ENCODE measurements around the gene ATM.
"Not testable (repeated sequence)": the region's sequence is repeated elsewhere in the genome, so short reads cannot be mapped to it uniquely, and the experiment has no call there.

Gene ATM

DNA sequence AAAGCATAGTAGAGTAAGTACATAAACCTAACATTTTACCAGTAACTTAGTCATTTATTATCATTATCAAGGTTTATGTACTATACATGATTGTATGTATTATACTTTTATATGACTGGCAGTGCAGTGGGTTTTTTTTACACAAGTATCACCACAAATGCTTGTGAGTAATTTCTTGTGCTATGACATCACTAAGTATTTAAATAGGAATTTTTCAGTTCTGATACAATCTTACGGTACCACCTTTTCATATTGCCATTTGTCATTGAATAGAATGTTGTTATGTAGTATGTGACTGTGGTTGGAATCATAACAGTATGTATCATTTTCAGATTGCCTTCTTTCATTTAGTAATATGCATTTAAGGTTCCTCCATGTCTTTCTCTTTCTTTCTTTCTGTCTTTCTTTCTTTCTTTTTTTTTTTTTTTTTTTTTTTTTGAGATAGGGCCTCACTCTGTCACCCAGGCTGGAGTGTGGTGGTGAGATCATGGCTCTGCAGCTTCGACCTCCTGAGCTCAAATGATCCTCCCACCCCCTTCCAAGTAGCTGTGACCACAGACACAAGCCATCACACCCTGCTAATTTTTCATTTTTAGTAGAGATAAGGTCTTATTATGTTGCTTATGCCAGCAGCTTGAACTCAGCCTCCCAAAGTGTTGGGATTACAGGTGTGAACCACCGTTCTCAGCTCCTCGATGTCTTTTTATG, 18.6 kb downstream of the ATM start:
- Histone ChIP-seq H3K4me1 (ENCODE audit: control insufficient read depth in 1 of 2, insufficient read depth in 2 of 2, low read length in 2 of 2) (no peaks in the 10 kb centered on the region), H3K4me3 (ENCODE audit: low read depth in 1 of 2, low read length in 2 of 2) (no peak overlapping the region), H3K36me3 (ENCODE audit: control insufficient read depth in 1 of 2, insufficient read depth in 2 of 2, low read length in 2 of 2) (peaks cover 14 to 32% of the 10 kb centered on the region in 2 donors), H3K27me3 (ENCODE audit: low read depth, low read length) (no peaks in the 10 kb centered on the region), H3K9me3 (ENCODE audit: control insufficient read depth in 1 of 2, low read length in 2 of 2) (no peaks in the 10 kb centered on the region), H3K27ac (ENCODE audit: low read length) (no peak overlapping the region)

DNA sequence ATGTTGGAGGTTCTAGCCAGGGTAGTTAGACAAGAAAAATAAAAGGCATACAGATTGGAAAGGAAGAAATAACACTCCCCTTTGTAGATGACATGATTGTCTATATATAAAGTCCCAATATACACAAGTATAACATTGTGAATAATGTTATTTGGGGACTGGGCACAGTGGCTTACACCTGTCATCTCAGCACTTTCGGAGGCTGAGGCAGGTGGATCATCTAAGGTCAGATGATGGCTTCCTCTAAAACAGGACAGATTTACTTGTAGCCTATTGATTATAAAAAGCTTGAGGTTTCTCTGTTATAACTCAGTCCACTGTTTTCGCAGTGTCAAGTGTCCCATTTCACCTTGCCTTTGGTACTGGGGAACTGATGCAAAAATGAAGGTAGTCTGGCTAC, 19.6 kb downstream of the ATM start:
- Histone ChIP-seq H3K4me3 (ENCODE audit: low read depth in 1 of 2, low read length in 2 of 2) (no peak overlapping the region), H3K9me3 (ENCODE audit: control insufficient read depth in 1 of 2, low read length in 2 of 2) (no peaks in the 10 kb centered on the region), H3K36me3 (ENCODE audit: control insufficient read depth in 1 of 2, insufficient read depth in 2 of 2, low read length in 2 of 2) (peaks cover 14 to 31% of the 10 kb centered on the region in 2 donors), H3K27me3 (ENCODE audit: low read depth, low read length) (no peaks in the 10 kb centered on the region), H3K4me1 (ENCODE audit: control insufficient read depth in 1 of 2, insufficient read depth in 2 of 2, low read length in 2 of 2) (no peaks in the 10 kb centered on the region), H3K27ac (ENCODE audit: low read length) (no peak overlapping the region)

DNA sequence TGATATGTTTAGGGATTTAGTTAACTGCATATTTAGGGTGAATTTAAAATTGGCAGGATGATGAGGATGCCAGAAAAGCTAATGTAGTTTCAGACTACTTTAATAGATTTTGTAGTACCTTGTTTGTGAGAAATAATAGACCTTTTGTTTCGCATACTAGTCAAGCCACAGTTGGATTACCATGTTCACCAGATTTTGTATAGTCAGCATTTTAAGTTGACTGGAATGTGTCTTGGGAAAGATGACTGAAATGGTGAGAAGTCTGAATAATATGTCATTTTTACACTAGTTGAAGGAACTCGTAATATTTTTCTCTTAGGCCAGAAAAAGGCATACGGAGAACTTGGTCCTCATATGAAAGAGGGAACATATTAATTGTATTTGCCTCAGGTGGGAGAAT, 23.4 kb downstream of the ATM start:
- H3K27ac ChIP-seq (ENCODE audit: low read length), result no peak overlapping the region
- no peaks in the 10 kb centered on the region for H3K9me3 ChIP-seq (ENCODE audit: control insufficient read depth in 1 of 2, low read length in 2 of 2)
- no peak overlapping the region for H3K4me3 ChIP-seq (ENCODE audit: low read depth in 1 of 2, low read length in 2 of 2)
- no peaks in the 10 kb centered on the region for H3K27me3 ChIP-seq (ENCODE audit: low read depth, low read length)
- H3K36me3 ChIP-seq (ENCODE audit: control insufficient read depth in 1 of 2, insufficient read depth in 2 of 2, low read length in 2 of 2), result peaks cover 15 to 47% of the 10 kb centered on the region in 2 donors
- no peaks in the 10 kb centered on the region for H3K4me1 ChIP-seq (ENCODE audit: control insufficient read depth in 1 of 2, insufficient read depth in 2 of 2, low read length in 2 of 2)

DNA sequence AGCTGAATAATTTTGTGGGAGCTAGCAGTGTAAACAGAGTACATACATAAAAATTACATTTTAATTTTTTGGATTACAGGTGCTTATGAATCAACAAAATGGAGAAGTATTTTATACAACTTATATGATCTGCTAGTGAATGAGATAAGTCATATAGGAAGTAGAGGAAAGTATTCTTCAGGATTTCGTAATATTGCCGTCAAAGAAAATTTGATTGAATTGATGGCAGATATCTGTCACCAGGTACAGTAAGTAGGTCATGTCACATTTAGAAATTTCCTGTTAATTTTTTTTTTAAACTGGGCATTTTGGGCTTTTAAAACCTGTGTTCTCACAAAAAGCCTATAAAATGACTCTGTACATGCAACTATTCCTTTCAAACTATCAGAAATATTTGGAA, 24.0 kb downstream of the ATM start:
- Histone ChIP-seq H3K4me1 (ENCODE audit: control insufficient read depth in 1 of 2, insufficient read depth in 2 of 2, low read length in 2 of 2) (no peaks in the 10 kb centered on the region), H3K4me3 (ENCODE audit: low read depth in 1 of 2, low read length in 2 of 2) (no peak overlapping the region), H3K27me3 (ENCODE audit: low read depth, low read length) (no peaks in the 10 kb centered on the region), H3K27ac (ENCODE audit: low read length) (no peak overlapping the region), H3K36me3 (ENCODE audit: control insufficient read depth in 1 of 2, insufficient read depth in 2 of 2, low read length in 2 of 2) (peaks cover 15 to 50% of the 10 kb centered on the region in 2 donors), H3K9me3 (ENCODE audit: control insufficient read depth in 1 of 2, low read length in 2 of 2) (no peaks in the 10 kb centered on the region)

DNA sequence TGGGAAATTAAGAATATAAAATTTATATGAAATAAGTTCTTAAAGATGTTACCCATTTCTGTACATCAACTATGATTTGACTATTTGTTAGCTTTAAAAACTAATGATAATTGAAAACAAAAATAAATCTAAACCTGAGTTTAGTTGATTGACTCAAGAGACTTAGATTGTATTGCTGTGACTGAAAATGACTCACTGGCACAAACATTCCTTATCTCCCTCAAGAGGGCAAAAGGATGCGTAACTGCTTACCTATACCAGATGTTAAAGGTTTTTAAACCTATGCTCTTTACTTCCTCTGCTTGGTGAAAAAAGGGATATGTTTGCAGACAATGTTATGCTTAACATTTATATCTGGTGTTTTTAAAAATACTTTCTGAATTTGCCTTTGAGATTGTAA, 30.3 kb downstream of the ATM start:
- Histone ChIP-seq H3K9me3 (ENCODE audit: control insufficient read depth in 1 of 2, low read length in 2 of 2) (no peaks in the 10 kb centered on the region), H3K36me3 (ENCODE audit: control insufficient read depth in 1 of 2, insufficient read depth in 2 of 2, low read length in 2 of 2) (peaks cover 25 to 60% of the 10 kb centered on the region in 2 donors), H3K4me3 (ENCODE audit: low read depth in 1 of 2, low read length in 2 of 2) (no peak overlapping the region), H3K27me3 (ENCODE audit: low read depth, low read length) (no peaks in the 10 kb centered on the region), H3K27ac (ENCODE audit: low read length) (no peak overlapping the region), H3K4me1 (ENCODE audit: control insufficient read depth in 1 of 2, insufficient read depth in 2 of 2, low read length in 2 of 2) (no peaks in the 10 kb centered on the region)

DNA sequence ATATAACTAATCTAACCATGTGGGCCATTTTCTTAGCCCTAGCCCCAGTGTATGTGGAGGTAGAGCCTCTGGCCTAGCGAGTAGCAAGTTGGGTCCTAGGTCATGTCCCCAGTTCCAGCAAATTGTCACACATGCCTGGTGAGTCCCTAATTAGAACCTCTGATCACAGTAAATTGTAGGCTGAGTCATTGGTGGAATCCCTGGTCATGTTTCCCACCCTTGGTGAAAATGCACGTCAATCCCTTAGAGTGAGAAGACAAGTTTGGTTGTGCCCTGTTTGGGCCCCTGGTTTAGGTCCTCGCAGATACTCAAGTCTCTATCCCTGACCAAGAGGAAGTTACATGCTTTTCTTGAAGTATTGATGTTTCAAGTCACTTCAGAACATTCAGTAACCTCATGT, 46.7 kb downstream of the ATM start:
- H3K4me1 ChIP-seq (ENCODE audit: control insufficient read depth in 1 of 2, insufficient read depth in 2 of 2, low read length in 2 of 2), result no peaks in the 10 kb centered on the region
- no peak overlapping the region for H3K27ac ChIP-seq (ENCODE audit: low read length)
- no peak overlapping the region for H3K4me3 ChIP-seq (ENCODE audit: low read depth in 1 of 2, low read length in 2 of 2)
- H3K27me3 ChIP-seq (ENCODE audit: low read depth, low read length), result no peaks in the 10 kb centered on the region
- H3K36me3 ChIP-seq (ENCODE audit: control insufficient read depth in 1 of 2, insufficient read depth in 2 of 2, low read length in 2 of 2), result peaks cover 18 to 52% of the 10 kb centered on the region in 2 donors
- no peaks in the 10 kb centered on the region for H3K9me3 ChIP-seq (ENCODE audit: control insufficient read depth in 1 of 2, low read length in 2 of 2)

DNA sequence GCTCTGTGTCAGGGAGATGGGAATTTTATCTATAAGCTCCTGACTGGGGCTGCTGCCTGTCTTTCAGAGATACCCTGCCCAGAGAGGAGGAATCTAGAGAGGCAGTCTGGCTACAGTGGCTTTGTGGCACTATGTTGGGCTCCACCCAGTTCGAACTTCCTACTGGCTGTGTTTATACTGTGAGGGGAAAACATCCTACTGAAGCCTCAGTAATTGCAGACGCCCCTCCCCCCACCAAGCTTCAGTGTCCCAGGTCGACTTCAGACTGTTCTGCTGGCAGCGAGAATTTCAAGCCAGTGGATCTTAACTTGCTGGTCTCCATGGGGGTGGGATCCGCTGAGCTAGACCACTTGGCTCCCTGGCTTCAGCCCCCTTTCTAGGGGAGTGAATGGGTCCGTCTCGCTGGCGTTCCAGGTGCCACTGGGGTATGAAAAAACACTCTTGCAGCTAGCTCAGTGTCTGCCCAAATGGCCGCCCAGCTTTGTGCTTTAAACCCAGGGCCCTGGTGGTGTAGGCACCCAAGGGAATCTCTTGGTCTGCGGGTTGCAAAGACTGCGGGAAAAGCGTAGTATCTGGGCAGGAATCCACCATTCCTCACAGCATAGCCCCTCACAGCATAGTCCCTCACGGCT, 54.2 kb downstream of the ATM start:
- H3K27me3 ChIP-seq (ENCODE audit: low read depth, low read length); H3K27ac ChIP-seq (ENCODE audit: low read length); H3K4me3 ChIP-seq (ENCODE audit: low read depth in 1 of 2, low read length in 2 of 2); H3K9me3 ChIP-seq (ENCODE audit: control insufficient read depth in 1 of 2, low read length in 2 of 2): not testable (repeated sequence)
- peaks cover 14 to 44% of the 10 kb centered on the region in 2 donors for H3K36me3 ChIP-seq (ENCODE audit: control insufficient read depth in 1 of 2, insufficient read depth in 2 of 2, low read length in 2 of 2)
- H3K4me1 ChIP-seq (ENCODE audit: control insufficient read depth in 1 of 2, insufficient read depth in 2 of 2, low read length in 2 of 2), result peaks cover 0 to 12% of the 10 kb centered on the region in 2 donors

DNA sequence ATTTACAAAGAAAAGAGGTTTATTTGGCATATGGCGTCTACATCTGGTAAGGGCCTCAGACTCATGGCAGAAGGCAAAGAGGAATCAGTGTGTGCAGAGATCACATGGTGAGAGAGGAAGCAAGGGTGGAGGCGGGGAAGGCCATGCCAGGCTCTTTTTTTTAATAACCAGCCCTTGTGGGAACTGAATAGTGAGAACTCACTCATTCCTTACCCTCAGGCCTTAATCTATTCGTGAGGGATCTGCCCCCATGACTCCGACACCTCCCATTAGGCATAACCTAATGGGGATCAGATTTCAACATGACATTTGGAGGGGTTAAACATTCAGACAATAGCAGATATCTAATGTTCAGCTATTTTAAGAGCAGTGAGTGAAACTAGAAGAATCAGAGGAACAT, 55.7 kb downstream of the ATM start:
- Histone ChIP-seq H3K4me1 (ENCODE audit: control insufficient read depth in 1 of 2, insufficient read depth in 2 of 2, low read length in 2 of 2) (peaks cover 0 to 12% of the 10 kb centered on the region in 2 donors), H3K4me3 (ENCODE audit: low read depth in 1 of 2, low read length in 2 of 2) (no peak overlapping the region), H3K36me3 (ENCODE audit: control insufficient read depth in 1 of 2, insufficient read depth in 2 of 2, low read length in 2 of 2) (peaks cover 16 to 36% of the 10 kb centered on the region in 2 donors), H3K27ac (ENCODE audit: low read length) (no peak overlapping the region), H3K9me3 (ENCODE audit: control insufficient read depth in 1 of 2, low read length in 2 of 2) (no peaks in the 10 kb centered on the region), H3K27me3 (ENCODE audit: low read depth, low read length) (no peaks in the 10 kb centered on the region)

DNA sequence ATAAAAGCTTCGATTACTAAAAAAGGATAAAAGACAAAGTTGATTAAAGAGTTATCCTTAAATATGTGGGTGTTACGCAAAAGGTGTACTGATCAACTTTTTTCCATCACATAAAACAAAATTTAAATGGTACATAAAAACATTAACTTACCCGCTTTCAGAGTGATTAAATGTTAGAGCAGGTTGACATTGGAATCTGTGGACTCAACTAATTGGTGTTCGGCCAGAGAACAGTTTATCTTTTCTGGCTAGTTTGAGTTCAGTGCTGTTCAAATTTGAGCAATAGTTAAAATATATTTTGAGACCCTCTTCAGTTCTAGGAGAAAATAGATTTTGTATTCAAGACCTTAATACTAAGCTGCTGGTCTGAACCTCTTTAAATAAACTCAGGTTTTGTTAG, 56.1 kb downstream of the ATM start:
- Histone ChIP-seq H3K27ac (ENCODE audit: low read length) (no peak overlapping the region), H3K27me3 (ENCODE audit: low read depth, low read length) (no peaks in the 10 kb centered on the region), H3K4me1 (ENCODE audit: control insufficient read depth in 1 of 2, insufficient read depth in 2 of 2, low read length in 2 of 2) (peaks cover 0 to 12% of the 10 kb centered on the region in 2 donors), H3K36me3 (ENCODE audit: control insufficient read depth in 1 of 2, insufficient read depth in 2 of 2, low read length in 2 of 2) (peaks cover 18 to 34% of the 10 kb centered on the region in 2 donors), H3K4me3 (ENCODE audit: low read depth in 1 of 2, low read length in 2 of 2) (no peak overlapping the region), H3K9me3 (ENCODE audit: control insufficient read depth in 1 of 2, low read length in 2 of 2) (no peaks in the 10 kb centered on the region)

DNA sequence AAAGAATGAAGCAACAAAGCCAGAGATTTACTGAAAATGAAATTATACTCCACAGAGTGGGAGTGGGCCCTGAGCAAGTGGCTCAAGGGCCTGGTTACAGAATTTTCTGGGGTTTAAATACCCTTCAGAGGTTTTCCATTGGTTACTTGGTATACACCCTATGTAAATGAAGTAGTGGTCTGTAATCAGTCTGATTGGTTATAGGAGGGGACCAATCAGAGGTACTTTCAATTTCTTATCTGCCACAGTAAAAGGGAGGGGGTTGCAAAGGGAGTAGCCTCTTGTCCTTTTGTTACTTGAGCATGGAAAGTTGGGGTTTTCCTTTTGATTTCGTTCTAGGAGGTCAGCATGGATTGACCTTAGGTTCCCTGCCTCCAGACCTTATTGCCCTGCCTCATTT, 63.5 kb downstream of the ATM start:
- Histone ChIP-seq H3K4me3 (ENCODE audit: low read depth in 1 of 2, low read length in 2 of 2) (no peak overlapping the region), H3K4me1 (ENCODE audit: control insufficient read depth in 1 of 2, insufficient read depth in 2 of 2, low read length in 2 of 2) (no peaks in the 10 kb centered on the region), H3K36me3 (ENCODE audit: control insufficient read depth in 1 of 2, insufficient read depth in 2 of 2, low read length in 2 of 2) (peaks cover 34 to 36% of the 10 kb centered on the region in 2 donors)

DNA sequence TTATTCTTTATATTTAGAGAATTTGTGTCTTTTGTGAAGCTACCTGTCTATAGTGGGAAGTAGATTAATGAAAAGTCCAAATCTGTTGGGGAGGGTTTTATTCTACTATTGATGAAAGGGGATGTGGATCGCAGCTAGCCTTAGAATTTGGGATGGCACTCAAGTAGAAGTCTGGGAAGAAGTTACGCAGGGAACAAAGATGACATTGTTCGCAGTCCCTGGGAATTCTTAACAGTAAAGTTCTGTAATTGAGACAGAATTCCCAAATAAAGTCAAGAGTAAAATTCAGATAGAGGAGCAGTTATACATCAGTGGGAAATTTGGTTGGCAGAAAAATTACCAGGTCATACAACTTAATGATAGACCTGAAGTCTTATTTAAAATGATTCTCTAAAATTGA, 64.1 kb downstream of the ATM start:
- H3K4me1 ChIP-seq (ENCODE audit: control insufficient read depth in 1 of 2, insufficient read depth in 2 of 2, low read length in 2 of 2), result no peaks in the 10 kb centered on the region
- H3K36me3 ChIP-seq (ENCODE audit: control insufficient read depth in 1 of 2, insufficient read depth in 2 of 2, low read length in 2 of 2), result peaks cover 33 to 39% of the 10 kb centered on the region in 2 donors
- H3K27ac ChIP-seq (ENCODE audit: low read length), result no peak overlapping the region
- H3K9me3 ChIP-seq (ENCODE audit: control insufficient read depth in 1 of 2, low read length in 2 of 2), result no peaks in the 10 kb centered on the region
- H3K4me3 ChIP-seq (ENCODE audit: low read depth in 1 of 2, low read length in 2 of 2), result no peak overlapping the region
- H3K27me3 ChIP-seq (ENCODE audit: low read depth, low read length), result no peaks in the 10 kb centered on the region

More for the DNA sequence above, 63.5 kb downstream of the ATM start:
- Histone ChIP-seq H3K27me3 (ENCODE audit: low read depth, low read length) (no peaks in the 10 kb centered on the region), H3K9me3 (ENCODE audit: control insufficient read depth in 1 of 2, low read length in 2 of 2) (no peaks in the 10 kb centered on the region), H3K27ac (ENCODE audit: low read length) (no peak overlapping the region)

DNA sequence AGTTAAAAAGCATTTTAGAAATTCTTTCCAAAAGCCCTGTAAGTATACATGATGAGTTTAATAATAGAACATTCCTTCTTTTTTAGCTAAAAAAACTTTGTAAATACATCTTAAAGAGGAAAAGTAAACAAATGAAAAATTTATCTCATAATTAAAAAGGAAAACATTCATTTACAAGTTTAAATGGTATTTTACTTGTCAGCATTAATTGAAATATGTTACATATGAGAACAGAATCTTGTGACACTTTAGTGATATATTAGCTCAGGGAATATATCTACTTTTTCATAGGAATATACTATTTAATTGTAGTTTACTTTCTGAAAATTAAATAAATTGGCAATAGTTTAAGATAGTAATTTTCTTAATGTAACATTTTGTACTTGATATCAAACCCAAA, 66.2 kb downstream of the ATM start:
- not testable (repeated sequence) for H3K4me3 ChIP-seq (ENCODE audit: low read depth in 1 of 2, low read length in 2 of 2); H3K27ac ChIP-seq (ENCODE audit: low read length); H3K9me3 ChIP-seq (ENCODE audit: control insufficient read depth in 1 of 2, low read length in 2 of 2); H3K4me1 ChIP-seq (ENCODE audit: control insufficient read depth in 1 of 2, insufficient read depth in 2 of 2, low read length in 2 of 2); H3K27me3 ChIP-seq (ENCODE audit: low read depth, low read length)
- H3K36me3 ChIP-seq (ENCODE audit: control insufficient read depth in 1 of 2, insufficient read depth in 2 of 2, low read length in 2 of 2), result peaks cover 20 to 43% of the 10 kb centered on the region in 2 donors

Data from muscle layer of duodenum (tissue), 2 donors.